AML-193 (cell line): ENCODE results near the gene VPS13C.
A peak's percentile ranks its signal among the peaks of the same experiment; 100 is the strongest.

Source experiments
- DNase-seq, 2 experiments: peaks; one replicate each; lab custom pipeline; 2025; lab: John Stamatoyannopoulos, UW

Gene VPS13C

DNA sequence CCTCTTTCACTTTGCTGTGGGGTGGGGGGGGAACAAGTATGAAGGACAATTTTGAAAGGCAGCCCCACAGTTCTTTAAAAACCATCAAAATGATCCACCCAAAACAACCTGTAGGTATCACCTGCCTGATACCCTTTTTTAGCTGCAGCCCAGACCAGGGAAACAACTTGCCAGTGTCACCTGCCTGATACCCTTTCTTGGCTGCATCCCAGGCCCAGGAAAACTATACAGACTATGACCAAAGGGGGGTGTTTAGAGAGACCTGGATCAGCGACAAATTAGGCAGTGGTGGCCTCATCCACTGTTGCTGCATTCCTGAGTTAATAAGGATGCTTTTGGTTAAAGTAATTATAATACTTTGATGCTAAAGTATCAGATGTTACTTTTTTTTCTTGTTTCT lies 122.0 kb downstream of the VPS13C start:
- no peak for DNase-seq

DNA sequence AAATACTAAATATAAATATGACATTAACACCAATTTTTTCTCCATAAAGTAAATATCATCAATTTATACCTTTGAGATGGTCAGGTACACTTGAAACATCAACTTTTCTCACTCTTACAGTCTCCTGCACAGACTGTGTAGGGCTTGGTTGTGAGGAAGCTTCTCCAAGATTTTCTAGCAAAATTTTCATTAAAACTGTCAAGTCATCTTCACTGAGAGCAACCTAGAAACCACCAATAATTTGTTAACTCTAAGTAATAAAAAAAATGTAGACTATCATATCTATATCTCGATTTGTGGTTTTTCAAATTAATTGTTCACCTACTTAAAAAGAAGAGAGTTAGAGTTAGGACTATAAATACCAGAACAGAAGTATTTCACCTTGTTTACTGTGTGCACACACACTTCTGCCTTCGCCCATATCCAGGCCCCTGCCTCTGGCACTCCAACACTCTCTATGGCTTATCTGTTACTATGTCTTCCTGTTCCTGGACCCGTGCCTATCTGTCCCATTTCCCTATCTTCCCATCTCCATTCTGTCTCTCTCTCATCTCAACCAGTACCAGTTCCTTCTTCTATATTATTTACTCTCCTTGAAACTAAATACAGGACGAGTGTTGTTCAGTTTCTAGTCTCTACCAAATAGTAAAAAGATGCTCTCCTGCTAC lies 123.6 kb downstream of the VPS13C start:
- DNase-seq: no peak

- no peak for DNase-seq
Observed at GRCh38 chr15:61935493-61935892, 124.8 kb downstream of the VPS13C start.

- no peak for DNase-seq
Observed at GRCh38 chr15:61929452-61929851, 130.8 kb downstream of the VPS13C start.

- DNase-seq: no peak
Observed at GRCh38 chr15:61923173-61923572, 137.1 kb downstream of the VPS13C start.

GRCh38 chr15:61921093-61921492 lies 139.2 kb downstream of the VPS13C start:
- no peak for DNase-seq

DNA sequence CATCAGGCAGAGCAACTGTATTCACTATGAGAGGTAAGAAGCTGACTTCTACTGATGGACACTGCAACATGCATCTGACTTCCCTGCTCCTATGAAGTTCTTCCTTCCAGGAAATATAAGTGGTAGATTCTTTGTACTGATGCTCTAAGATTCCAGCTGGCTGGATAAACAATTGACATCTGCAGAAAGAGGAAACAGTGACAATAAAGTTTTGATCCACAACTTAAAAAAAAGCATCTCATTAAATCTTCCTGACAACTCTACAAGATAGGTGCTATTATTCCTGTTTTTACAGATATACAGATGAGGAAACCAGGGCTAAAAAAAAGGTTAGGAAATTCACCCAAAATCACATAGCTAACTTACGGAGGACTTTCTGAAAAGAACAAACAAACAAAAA lies 142.8 kb downstream of the VPS13C start:
- no peak for DNase-seq

DNA sequence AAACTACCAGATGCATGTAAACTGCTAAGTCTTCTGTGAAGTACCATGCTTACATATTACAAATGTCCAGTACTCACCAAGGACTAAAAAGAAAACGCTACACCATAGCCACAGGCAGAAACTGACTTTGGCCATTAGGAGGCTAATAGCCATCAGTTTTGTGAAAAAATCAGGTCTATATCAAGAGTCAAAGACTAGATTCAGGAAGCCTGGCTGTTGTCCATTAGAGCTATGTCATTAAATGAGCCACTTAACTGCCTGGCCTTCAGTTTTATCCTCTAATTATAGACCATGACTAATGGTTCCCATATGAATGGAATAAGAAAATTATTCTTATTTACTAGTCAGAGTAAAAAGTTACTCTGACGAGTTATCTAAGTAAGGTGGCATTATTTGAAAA lies 144.1 kb downstream of the VPS13C start:
- DNase-seq: no peak

DNA sequence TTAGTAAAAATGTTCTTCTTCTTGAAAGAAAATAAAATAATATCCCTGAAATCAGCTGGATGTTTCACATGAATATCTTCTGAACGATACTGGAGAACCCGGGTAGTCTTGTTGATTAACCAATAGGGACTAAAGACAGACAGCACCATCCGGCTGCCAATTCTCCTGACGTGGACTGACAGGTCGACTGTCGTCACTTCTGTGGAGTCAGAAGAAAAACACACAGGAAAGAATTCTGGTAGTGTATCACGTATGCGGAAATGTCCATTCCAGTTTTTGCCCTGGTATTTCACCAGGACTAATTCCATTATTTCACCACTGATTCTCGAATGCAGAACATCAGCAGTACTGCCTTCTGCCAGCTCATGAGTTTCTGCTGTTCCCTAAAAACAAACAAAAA lies 144.6 kb downstream of the VPS13C start:
- no peak for DNase-seq

DNA sequence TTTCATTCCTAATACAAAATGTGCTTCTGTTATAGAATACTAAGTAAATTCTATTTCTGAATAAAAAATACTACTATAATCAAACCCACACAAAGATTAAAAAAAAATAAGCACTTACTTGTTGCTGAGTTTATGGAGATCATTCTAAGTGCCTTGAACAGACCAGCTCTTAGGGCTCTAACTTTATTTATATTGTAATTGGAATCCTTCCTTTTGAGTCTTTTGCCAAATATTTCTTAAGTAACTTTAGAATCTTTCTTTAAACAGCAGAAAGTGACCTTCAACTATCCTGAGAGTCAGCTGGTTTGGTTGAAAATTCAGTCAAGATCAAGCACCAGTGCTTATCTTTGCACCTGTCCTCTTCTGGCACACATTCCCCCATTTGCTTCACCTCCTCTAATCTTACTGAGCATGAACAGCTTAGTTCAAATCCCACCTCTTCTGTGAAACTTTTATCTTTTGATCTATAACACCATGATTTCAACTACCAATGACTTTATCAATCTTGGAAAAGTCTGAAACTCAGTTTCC lies 149.3 kb downstream of the VPS13C start:
- no peak for DNase-seq

DNA sequence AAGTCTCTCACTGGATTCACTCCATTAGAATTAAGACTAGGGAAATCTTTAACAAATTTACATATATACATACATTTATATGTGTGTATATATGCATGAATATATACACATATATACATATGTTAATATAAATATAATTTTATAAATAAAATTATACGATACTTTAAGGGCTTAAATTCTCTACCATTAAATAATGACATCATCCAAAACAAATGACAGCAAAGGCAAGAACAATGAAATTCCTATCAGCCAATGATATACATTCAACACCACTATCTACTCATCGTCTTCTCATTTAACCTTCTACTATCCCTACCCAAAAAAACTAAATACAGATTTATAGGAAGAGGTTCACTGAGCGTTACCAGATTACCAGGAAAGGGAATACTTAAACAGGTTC lies 152.0 kb downstream of the VPS13C start:
- no peak for DNase-seq

DNA sequence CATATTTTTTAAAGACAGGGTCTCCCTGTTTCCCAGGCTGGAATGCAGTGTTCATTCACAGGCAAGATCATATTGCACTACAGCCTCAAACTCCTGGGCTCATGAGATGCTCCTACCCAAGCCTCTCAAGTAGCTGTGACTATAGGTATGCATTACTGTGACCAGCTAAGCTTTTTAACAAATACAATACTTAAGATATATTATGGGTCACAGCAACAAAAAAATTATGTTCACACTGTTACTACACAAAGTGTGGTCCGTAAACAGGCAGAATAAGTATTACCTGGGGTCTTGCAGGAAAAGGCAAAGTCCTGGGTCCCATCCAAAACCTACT lies 152.5 kb downstream of the VPS13C start:
- DNase-seq: no peak

- no peak for DNase-seq
Observed at GRCh38 chr15:61906961-61907752, 153.1 kb downstream of the VPS13C start.

GRCh38 chr15:61893146-61893545 lies 167.1 kb downstream of the VPS13C start:
- no peak for DNase-seq

- DNase-seq: no peak
Observed at GRCh38 chr15:61892140-61892539, 168.1 kb downstream of the VPS13C start.

- DNase-seq: no peak
Observed at GRCh38 chr15:61890106-61890505, 170.1 kb downstream of the VPS13C start.

DNA sequence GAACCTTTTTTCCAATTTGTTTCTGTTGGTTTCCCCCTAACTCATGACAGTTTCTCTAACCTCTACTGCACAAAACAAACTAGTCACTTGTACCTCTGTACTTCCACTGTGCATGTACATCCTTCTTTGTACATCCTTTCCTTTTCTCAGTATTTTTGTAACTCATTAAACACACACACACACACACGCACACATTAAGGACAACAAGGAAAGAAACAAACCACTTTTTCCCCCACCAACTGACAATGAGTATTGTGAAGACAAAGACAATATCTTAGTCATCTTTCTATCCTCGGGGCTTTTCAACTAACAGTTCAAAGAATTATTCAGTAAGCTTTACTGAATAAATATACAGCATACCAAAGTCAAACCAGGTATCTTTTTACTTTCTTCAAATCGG lies 170.5 kb downstream of the VPS13C start:
- DNase-seq: no peak

DNA sequence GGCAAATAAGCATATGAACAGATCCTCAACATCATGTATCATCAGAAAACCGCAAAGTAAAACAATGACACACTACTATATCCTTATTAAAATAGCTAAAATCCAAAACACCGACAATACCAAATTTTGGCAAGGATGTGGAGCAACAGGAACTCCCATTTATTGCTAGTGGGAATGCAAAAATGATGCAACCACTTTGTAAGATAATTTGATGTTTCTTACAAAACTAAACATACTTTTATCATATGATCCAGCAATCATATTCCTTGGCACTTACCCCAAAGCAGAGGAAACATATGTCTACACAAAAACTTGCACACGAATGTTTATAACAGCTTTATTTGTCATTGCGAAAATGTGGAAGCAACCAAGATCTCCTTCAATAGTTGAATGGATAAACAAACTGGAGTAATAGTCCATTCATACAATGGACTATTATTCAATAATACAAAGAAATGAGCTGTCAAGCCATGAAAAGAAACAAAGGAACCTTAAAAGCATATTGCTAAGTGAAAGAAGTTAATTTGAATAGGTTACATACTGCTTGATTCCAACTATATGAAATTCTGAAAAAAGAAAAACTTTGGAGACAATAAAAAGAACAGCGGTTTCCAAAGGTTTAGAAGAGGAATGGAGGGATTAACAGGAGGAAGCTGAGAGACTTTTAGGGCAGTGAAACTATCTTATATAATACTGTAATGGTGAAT lies 172.0 kb downstream of the VPS13C start:
- DNase-seq: no peak

- no peak for DNase-seq
Observed at GRCh38 chr15:61880084-61880483, 180.2 kb downstream of the VPS13C start.

DNA sequence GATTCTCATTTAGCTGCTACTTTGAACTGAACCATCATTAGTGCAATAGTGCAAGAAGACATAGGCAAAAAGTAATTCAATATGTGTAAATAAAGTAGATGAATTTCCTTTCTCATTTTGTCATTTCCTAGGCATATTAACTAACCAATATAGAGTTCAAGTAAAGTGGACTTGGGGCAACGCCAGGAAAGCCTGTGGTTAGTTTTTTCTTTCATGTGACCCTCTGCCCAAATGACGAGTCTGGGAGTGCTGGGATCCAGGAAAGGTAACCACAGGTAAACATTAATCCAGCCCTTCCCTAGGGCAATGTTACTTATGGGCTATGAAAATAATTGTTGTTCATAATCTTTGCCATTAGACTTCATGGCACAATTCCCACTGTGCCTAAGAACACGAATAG lies 181.0 kb downstream of the VPS13C start:
- no peak for DNase-seq

- DNase-seq: peak; percentile 18 to 21
Observed at GRCh38 chr15:61871926-61872522, 188.2 kb downstream of the VPS13C start.

GRCh38 chr15:61869656-61870055 lies 190.6 kb downstream of the VPS13C start:
- no peak for DNase-seq

GRCh38 chr15:61861962-61862361 lies 198.3 kb downstream of the VPS13C start:
- no peak for DNase-seq
